Measurements from ENCODE around the gene GPANK1. TPM values are rescaled to one million over a fixed set of nuclear protein-coding genes. Genes with fewer than 3 reads are reported as not detected.

The GPANK1 gene
- total RNA-seq, 1 donor from 2014 or later = 20.2 TPM

DNA sequence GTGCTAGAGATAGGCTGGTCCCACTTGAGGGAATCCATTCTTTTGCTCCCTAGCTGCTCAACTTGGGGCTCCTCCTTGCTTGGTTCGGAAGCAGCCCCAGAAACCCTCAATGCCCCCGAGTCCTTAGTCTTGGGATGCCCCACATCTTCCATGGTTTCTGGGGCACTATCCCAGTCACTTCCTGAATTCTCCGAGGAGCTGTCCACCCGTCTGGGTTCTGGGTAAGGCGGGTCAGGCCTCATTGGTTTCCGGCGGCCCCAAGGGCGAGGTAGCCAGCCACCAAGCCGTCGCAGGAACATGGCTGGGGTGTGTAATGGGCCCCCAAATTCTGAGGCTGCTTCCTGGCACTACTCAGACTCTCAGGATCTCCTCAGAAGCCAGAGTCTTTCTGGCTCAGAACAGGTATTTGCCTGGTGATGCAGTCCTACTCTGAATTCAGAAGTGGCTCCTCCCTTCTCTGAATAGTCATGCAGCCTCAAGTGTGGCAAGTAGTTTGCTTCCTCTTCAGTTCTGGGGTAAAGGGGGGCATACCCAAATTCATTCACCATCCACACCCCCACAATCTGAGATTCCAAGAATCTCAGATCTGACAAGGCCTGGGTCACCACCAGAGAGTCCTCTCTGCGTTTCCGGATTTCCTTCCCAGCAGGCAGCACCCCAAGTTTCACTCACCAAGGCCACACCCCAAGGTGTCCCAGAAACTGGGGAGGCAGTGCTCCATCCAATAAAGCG is 5.0 kb downstream of the GPANK1 start:
- Mint-ChIP-seq H3K27me3 (no peaks in the 10 kb centered on the region), H3K4me1 (ENCODE audit: unreplicated experiment) (peaks cover 55% of the 10 kb centered on the region), H3K27ac (peak overlapping the region; percentile 90), H3K36me3 (peaks cover 28% of the 10 kb centered on the region), H3K9me3 (no peaks in the 10 kb centered on the region), H3K4me3 (peak overlapping the region; percentile 93)
- DNase-seq (ENCODE audit: extremely low spot score, unreplicated experiment) = no peak
- no peak for TF ChIP-seq CTCF (conservative IDR thresholded peaks at IDR 0.05)

DNA sequence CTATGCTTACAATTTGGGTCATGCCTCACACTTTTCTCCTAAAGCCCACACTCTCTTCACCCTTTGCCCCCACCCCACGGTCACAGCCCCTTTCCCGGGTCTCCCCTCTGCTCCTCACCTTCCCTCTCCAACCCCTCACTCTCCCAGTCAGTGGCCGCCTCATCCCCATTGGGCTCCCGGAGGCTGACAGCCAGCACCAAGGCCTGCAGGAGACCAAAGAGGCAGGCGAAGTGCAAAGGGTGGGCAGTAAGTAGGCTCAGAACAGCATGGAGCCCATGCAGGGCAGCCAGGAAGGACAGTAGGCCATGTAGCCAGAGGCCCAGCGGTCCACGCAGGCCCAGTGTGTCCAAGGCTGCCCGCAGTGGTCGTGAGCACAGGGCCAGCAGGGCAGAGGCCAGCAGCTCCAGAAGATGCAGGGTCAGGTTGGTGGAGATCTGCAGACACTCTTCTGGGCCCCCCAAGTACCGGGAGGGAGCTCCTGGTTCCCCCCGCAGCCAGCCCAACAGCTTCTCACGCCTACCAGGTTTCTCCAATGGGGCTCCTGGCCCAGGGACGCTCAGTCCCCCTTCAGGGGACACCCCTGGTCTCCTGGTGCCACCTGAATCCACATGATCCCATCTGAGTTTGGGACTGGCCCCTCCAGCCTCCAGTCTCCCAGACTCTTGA is 5.7 kb downstream of the GPANK1 start:
- Mint-ChIP-seq H3K9me3 (no peaks in the 10 kb centered on the region), H3K36me3 (peaks cover 23% of the 10 kb centered on the region), H3K4me1 (ENCODE audit: unreplicated experiment) (peaks cover 49% of the 10 kb centered on the region), H3K4me3 (peak overlapping the region; percentile 93), H3K27me3 (no peaks in the 10 kb centered on the region), H3K27ac (peak overlapping the region; percentile 90)
- no peak for DNase-seq (ENCODE audit: extremely low spot score, unreplicated experiment)
- no peak for TF ChIP-seq CTCF (conservative IDR thresholded peaks at IDR 0.05)

DNA sequence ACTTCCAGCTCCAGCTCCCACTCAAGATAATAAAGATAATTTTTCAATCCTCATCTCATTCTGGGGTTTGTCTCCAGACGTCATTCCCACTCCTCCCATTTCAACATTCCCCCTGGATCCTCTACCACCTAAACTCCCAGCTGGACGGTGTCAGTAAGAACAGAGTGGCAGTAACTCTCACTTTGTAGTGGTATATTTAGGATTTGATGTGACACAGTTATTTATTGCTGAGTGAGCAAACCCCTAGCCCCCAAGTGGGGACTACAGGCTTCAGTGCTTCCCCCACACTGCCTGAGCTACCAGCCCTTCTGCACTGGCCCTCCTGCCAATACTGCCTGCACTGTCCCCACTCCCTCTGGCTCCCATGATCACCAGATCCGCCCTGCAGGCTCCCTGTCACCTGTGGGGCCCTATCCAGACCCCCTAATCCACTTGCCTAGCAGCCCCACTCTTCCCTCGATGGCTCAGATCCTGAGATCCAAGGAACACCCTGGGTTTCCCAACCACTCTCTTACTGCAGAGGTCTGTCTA is 6.6 kb downstream of the GPANK1 start:
- H3K4me3 Mint-ChIP-seq = peak overlapping the region; percentile 93
- no peaks in the 10 kb centered on the region for H3K9me3 Mint-ChIP-seq
- DNase-seq (ENCODE audit: extremely low spot score, unreplicated experiment) = no peak
- TF ChIP-seq CTCF (conservative IDR thresholded peaks at IDR 0.05) = no peak
- H3K36me3 Mint-ChIP-seq = peaks cover 17% of the 10 kb centered on the region
- H3K4me1 Mint-ChIP-seq (ENCODE audit: unreplicated experiment) = peaks cover 40% of the 10 kb centered on the region
- H3K27me3 Mint-ChIP-seq = no peaks in the 10 kb centered on the region
- peak overlapping the region; percentile 82 for H3K27ac Mint-ChIP-seq

GRCh38 chr6:31657406-31658157 is 7.2 kb downstream of the GPANK1 start:
- peaks cover 43% of the 10 kb centered on the region for H3K4me1 Mint-ChIP-seq (ENCODE audit: unreplicated experiment)
- peak overlapping the region; percentile 82 for H3K27ac Mint-ChIP-seq
- H3K36me3 Mint-ChIP-seq = peaks cover 16% of the 10 kb centered on the region
- peak overlapping the region; percentile 93 for H3K4me3 Mint-ChIP-seq
- H3K9me3 Mint-ChIP-seq = no peaks in the 10 kb centered on the region
- DNase-seq (ENCODE audit: extremely low spot score, unreplicated experiment) = no peak
- TF ChIP-seq CTCF (conservative IDR thresholded peaks at IDR 0.05) = no peak
- H3K27me3 Mint-ChIP-seq = no peaks in the 10 kb centered on the region

GRCh38 chr6:31655349-31656237 is 9.2 kb downstream of the GPANK1 start, which contains the start of gene APOM:
Gene APOM, plus strand, starts transcription at chr6:31655894. Its CDS starts 73 bp downstream, at chr6:31655967.
- no peak for TF ChIP-seq CTCF (conservative IDR thresholded peaks at IDR 0.05)
- Mint-ChIP-seq H3K4me1 (ENCODE audit: unreplicated experiment) (peaks cover 42% of the 10 kb centered on the region), H3K36me3 (peaks cover 26% of the 10 kb centered on the region), H3K27ac (peak within 1 kb of the TSS; percentile 83), H3K4me3 (peak within 1 kb of the TSS; percentile 65), H3K9me3 (no peaks in the 10 kb centered on the region), H3K27me3 (no peaks in the 10 kb centered on the region)
- DNase-seq (ENCODE audit: extremely low spot score, unreplicated experiment) = no peak
